NCI-H1092 treated with DMSO at 0.1 percent for 48 hours (cell line): ENCODE results near the gene PFKFB2.
A peak's percentile ranks its signal among the peaks of the same experiment; 100 is the strongest.

Source experiments
- DNase-seq: peaks from one replicate; lab custom pipeline; 2025; lab: John Stamatoyannopoulos, UW

The PFKFB2 gene

DNA sequence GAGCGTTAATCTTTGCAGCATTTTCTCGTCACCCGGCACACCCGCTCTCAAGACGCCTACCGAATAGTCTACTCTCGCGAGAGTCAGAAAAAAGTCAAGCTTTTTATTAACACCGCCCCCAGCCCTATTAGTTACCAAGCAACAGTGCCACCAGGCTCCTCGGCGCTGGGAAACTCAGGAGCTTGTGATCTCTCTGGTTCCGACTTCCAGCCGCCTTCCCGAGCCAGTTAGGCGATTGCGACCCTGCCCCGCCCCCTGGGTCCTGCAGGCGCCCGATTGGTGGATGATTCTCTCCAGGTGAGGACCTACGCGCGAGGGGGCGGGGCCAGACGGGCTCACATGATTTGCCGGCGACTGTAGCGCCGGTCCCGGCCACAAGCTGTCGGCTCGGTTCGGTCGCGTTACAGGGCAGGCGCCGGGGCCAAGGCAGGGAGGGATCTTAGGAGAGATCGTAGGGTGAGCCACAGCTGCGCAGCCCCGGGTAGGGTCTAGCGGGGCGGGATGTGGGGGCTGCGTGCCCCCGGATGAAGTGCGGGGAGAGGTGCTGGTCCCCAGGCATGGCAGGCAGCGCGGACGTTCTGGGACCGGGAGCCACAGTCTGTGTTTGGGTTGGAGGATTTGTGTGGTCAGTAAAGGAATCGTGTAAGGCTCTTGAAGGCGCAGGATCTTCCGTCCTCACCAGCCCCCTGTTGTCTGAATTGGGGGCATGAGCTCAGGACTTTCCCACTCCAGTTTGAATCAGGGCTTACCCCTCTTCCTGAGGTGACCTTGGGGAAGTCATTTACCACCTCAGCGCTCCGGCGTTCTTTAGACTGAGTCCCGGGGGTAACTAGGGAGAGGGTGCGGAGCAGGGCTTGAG lies at the start of gene PFKFB2:
TSS of gene PFKFB2 (plus strand) at position 365 of the 859 bp plus-strand sequence. CDS start 1,443 bp downstream, outside the sequence.
- DNase-seq: peak; percentile 99

DNA sequence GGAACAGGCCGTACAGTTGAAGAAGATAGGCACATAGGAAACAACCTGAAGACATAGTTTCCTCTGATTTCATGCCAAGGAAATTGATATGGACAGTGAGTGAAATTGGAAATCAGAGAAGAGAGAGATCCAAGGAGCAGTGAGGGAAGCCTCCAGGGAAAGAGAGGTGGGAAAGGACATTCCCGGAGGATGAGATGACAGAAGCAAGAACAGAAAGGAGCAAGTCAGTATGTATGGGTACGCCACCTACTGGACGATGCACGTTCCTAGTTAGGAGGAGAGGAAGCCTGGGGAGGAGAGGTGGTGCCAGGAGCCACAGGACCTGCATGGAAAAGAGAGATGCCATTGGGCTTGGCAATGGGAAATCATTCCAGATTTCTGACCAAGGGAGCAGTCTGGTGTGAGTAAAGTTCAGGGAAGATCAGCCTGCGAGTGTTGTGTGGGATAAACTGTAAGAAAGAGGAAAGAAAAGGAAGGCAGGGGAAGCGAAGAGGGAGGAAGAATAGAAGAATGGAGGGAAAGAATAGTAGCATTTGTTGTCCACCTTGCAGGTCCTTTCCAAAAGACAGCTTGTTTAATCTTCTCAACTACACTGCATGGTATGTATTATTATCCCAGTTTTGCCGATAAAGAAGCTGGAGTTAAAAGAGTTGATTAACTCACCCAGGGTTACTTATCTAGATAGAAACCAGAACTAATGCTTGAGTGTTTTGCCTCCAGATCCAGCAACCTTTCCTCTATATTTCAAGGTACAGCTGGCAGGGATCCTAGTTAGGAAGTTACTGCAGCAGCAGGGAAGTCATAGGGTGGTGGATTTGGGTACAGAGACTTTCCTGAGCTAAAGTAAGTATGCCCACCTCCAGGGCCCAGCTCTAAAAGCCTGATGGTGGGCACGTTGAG lies 47.9 kb upstream of the PFKFB2 start:
- DNase-seq: peak; percentile 71

DNA sequence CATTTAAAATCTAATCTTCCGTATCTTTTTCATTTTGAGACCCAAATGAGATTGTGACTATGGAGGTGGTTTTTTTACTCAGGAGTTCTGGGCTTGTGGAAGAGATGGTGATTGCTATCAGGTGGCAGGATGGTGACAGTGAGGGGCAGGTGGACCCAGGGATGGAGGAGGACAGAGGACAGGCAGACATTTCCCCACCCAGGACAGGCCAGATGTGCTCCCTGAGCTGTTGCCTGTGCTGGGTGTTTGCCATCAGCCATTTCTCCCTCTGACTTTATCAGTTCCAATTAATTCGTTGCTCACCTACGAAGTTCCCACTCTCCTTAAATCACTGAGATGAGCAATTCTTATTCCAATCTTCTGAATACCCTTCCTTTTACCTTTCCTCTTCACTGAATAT lies 47.0 kb upstream of the PFKFB2 start:
- DNase-seq: no peak

DNA sequence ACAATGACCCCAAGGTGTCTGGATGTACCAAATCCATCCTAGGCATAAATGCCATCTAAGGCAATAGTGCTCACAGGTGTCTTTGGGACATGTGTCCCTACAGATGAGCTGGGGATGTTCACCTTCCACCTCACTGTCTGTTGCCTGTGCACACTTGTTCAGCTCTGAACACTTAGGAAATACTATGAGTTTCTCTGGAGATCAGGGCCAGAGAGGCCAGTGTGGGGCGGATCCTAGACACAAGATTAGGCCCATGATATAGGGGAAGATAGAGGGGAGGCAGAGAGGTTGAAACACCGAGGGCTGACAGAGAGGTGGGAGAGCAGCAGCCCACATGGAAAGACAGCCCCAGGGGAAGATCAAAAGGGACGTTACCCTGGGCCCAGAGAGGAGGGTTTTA lies 46.2 kb upstream of the PFKFB2 start:
- DNase-seq: no peak

DNA sequence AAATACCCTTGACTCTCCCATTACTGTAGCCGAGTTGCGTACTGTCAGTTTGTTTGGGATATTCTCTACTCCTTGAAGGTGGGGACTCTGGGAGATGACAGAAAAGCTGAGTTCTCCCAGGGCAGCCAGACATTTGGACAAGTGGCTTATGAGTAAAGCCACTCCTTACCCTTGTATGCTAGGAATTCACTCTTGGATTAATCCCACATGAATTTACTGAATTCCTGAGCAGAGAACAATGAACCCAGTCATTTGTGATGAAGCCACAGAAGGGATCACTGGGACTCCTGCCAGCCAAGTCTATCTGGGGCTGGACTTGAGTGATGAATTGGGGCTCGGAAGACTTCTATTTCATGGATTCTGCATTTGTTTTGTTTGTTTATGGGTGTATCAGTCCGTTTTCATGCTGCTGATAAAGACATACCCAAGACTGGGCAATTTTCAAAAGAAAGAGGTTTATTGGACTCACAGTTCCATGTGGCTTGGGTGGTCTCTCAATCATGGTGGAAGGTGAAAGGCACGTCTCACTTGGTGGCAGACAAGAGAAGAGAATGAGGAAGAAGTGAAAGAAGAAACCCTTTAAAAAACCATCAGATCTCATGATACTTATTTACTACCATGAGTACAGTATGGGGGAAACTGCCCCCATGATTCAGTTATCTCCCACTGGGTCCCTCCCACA lies 45.6 kb upstream of the PFKFB2 start:
- no peak for DNase-seq

DNA sequence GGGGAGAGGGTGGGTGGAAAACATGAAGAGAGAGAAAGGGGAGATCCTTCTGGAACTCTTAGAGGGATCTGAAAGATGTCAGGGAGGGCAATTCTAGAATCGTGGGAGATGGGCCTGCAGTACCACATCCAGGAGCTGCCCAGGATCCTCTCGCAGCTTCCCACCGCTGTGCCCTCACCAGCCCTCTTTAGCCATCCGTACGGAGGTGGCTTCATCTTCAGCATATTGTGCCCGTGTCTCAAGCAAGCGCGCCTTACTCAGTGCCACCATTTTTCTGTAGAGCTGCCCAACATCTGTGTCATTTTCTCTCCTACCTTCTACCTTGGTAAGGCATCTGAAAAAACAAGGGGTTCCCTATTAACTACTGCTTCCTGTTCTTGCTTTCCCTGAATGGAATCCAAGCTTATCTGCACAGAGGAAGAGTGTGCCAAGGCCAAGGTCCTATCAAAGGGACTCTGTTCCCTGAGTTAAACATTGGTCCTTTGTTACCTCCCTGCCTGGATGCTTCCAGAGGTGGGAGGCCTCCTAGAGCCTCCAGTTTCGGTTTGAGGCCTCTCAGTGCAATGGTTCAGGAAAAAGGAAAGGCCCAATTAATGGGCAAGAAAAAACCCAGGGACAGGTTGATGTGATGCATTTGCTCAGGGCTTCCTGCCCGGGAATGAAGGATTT lies 43.8 kb upstream of the PFKFB2 start:
- DNase-seq: no peak

DNA sequence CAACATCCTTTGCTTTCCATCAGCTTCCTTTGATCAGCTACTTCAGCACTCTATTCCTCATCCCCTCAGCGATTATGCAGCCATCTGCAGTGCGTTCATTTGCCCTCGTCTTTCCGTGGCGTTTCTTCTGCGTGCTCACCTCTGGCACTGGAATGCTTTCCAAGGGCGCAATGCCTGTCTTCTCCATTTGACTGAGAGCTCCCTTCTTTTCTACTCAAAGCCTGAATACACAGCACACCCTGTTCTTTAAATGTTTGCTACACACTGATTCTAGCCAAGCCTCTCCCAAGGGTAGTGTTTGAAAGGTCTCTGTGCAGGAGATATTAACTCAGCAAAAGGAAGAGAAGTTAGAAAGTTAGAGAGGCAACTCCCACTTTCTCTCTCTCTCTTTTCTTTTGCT lies 43.1 kb upstream of the PFKFB2 start:
- DNase-seq: no peak

DNA sequence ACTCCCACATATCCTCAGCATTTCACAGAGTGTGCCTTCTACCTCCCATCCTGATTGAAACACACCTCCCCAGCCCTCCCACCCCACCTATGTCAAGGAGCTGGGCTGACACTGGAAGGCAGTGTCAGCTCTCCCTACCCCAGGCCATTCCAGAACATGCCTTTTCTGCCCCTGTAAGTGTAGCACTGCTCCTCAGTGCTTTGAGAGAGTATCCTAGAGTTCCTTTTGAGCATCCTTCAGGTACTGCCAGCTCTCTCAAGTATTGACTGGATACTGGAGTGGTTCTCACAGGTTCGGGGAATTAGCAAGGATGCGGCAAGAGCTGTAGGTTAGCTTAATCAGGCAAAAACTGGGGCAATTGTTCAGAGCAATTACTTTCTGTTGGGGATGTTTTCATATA lies 42.3 kb upstream of the PFKFB2 start:
- DNase-seq: no peak

DNA sequence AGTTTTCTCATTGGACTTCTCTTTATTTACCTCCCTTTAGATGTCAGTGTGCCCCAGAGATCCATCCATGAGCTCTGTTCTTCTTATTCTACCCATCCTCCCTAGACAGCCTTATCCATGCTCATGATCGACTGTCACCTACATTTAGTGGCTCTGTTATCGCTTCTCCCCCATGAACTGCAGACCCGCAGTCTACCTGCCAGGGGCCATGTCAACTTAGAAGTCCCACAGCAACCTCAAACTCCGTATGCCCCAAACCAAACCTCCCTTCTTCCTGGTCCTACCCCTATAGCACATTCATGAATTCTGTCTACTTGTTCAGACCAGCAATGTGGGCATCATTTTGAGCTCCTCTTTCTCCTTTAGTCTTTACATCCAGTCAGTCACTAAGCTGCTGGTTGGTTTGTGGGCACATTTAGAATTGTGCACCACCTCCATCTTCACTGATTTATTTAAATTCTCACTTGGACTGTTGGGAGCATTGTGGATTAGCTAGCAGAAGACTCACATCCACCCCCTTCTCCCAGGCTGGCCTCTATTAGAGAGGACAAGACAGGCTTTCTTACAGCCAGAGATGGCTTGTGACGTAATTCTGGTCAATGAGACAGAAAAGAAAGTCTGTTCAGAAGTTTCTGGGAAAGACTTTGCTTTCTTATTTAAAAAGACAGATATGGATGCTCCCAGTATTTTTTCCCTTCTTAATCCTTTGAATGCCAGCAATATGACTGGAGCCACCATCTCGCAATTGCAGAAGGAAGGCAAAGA lies 39.6 kb upstream of the PFKFB2 start:
- DNase-seq: no peak

DNA sequence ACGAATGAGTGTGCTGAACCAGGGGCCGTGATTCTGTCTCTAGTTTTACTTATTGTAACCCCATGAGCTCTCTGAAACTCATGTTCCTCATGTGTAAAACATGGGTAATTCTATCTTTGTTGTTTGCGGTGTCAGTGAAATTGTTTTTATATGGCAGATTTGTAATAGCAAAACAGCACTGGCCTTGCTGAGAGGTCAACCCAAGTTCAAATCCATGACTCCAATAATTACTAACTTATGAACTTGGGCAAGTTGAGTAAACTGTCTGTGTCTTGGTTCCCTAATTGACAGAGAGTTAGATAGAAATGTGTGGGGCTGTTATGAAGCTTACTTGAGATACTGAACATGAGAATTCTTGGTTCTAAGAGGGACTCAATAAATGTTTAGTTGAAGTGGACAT lies 38.3 kb upstream of the PFKFB2 start:
- no peak for DNase-seq

DNA sequence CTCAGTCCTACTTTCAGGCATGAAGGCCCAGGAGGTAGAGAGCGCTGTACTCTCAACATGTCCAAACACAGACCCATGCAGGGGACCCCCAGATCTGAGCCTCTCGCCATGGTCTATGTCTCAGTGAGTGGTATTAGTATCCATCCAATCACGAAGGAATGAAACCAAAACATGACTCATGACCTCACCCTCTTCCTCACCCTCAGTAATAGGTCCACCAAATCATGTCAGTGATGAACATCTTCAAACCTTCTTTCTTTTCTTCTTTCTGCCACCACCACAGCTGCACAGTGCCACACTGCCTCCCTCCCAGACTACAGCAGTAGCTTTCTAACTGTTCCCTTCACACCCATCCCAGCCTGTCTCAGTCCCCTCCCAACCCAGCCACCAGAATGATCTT lies 37.3 kb upstream of the PFKFB2 start:
- DNase-seq: no peak

DNA sequence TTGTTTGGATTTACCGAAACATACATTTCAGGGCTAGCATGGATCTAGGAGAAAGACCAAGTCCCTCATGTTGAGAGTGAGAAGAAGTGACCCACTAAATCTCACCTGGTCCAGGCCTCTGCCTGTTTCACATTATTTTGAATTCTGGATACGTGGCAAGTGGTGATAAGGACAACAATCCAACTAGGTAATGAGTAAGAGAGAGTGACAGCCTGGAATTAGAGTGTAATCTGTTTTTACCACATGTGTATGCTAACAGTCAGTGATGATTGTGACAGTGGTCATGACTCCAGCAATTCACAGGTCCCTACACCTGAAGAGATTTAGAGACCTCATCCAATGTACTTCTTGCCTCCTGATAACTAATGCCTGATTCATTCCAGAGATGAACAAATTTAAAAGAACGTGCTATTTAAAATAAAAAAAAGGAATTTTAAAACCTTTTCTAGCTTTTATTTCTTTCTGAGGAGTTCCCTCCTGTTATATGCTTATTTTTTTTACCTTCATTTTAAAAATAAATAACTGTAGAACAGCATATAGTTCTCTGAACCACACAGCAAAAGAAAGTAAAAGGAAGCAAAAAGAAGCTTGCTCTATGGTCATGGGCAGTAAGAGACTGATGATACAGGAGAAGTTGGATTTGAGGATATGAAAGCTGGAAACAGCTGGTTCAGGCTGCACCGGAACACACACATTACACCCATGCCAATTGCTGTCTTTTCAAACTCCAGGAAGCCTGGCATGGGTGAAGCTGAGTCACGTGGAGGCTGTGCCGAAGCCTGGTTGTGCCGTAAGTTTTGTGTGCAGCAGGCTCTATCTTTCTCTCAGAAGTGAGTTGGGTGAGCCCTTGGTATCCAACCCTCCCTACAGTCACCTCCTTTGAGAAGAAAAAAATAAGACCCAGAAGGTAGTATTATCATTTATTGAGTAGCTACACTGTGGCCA lies 35.2 kb upstream of the PFKFB2 start:
- no peak for DNase-seq

DNA sequence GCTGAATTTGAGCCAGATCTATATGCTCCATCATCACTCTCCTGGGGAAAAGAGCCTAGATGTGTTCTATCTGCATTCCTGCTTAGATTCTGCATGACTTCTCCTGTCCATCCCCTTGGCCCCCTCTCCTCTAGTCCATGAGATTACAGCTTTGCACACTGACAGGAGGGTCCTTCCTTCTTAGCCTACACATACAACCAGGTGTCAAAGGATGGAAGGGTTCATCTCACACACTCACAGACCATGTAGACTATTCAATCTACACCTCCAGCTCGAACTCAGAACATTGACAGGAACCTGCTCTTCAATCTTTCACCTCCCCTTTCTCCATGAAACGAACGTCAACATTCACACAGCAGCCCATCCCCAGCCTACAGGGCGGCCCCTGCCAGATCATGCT lies 34.4 kb upstream of the PFKFB2 start:
- no peak for DNase-seq

DNA sequence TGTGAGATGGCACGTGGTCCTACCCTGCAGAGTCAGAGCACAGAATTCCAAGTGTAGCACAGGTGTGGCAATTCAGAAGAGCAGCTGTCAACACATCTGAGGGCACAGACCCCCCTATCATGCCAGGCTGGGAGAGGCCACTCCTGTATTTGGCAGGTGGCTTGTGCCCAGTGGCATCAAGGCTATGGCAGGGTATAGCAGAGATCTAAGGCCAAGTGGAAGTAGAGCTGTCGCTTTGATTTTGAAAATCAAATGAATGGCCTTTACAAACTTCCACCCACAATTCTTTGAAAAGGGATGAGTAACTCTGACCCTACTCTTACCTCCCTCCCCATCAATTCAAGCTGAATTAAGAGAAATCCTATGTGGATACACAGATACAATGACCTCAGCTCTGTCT lies 33.9 kb upstream of the PFKFB2 start:
- no peak for DNase-seq

DNA sequence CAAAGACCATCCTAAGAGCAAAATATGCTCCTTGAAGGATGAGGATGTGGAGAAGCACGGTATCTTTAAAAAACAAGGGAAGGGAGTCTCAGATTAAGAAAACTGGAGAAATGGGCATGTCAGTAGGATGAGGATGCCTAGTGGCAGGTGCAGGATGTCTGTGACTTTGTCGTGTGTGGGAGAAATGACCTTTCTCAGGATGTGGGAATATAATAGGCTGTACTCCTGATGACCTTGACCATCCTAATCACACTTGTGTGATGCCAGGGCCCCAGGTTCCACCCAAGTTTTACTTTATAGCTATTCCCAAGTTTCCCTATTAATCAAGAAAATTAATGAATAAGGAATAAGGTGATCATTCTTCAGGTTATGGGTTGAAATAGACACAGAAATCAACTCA lies 33.4 kb upstream of the PFKFB2 start:
- DNase-seq: no peak

DNA sequence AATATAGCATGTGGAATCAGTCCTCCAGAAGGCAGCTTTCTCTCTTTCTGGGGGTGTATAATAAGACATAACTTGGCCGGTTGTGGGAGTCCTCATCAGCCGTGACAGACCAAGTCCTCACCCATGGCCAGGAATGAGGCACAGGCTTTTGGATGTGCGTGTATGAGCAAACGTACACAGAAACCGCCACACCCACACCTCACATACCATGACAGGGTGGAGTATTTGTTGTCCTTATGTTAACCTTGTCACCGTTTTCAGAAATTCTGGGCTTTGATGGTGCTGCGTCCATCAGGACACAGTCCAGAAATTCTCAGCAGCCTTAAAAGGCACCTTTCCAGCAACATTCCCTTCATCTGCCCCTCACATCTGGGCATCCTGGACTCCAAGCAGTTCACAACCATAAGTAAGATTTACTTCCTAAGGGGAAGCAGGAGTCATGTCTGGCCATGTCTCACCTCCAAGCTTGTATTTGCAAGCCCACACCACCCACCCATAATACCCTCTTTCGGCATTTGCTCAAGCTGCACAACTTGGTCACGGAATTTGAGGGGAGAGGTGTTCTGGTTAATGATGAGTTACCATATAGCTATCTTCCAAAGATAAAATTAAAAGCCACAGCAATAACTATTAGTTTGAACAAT lies 32.9 kb upstream of the PFKFB2 start:
- no peak for DNase-seq

DNA sequence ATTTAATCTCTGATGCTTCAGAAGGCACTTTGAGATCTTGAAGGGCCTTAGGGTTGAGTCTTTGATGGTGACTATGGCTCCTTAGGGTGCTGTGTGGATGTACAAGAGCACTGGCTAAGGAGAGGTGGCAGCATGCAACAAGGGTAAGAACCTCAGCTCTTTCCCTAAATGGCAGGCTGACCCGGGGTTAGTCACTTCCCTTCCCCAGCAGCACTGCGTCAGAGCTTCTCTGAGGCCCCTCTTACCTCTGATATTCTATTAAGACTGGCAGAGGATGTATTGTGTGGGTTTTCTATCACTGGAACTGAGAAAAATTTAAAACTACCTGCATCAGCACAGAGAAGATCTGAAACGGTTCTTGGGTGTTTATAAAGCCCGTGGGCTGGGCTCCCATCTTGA lies 32.4 kb upstream of the PFKFB2 start:
- no peak for DNase-seq

DNA sequence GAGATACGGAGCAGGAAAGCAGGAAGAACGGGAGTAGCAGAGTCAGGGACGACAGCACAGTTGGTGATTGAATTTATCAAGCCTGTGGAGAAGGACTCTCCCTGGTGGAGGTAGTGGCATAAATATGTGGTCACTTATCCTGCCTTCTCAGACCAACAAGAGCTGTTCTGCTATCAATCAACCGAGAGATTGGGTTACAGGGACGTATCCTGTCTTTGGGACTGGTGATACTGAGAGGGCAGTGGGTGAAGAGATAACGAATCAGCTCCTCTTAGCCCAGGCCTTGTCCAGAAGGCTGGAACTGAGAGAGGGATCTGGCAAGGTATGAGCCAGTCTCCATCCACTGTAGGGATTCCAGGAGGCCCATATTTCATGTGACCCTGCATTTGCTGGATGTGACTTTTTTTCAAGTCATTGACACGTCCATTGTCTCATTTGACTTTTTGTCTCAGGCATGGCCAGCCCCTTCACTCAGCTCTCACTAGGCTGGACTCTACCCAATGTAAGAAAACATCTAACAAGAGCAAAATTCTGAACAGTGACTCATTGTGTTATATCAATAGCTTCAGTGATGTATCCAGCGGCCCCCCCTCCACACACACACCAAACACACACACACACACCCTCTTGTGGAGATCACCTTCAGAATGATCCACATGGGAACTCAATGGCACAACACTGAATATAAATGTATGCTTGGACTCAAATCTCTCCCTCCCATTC lies 31.8 kb upstream of the PFKFB2 start:
- DNase-seq: no peak
